B cell (primary cell): ENCODE data around the gene CRCP. TPM values are rescaled to one million over a fixed set of nuclear protein-coding genes. Genes with fewer than 3 reads are reported as not detected.
A peak's percentile ranks its signal among the peaks of the same experiment; 100 is the strongest.

Source experiments
- ATAC-seq: fragments of 200-7000 bp; cut with Tn5 transposase; one replicate; pipeline ENCODE4 v1.10.0; 2021; ENCODE audit warnings: low read depth, mild to moderate bottlenecking, moderate number of reproducible peaks, moderate library complexity
- CTCF ChIA-PET: fragments of 350-600 bp; sonication (Branson Sonifier 250); formaldehyde crosslinking; loops from one replicate; lab custom pipeline; 2021; ENCODE audit warnings: antibody characterized with exemption, inconsistent platforms; lab: Charles Lee
- POLR2A ChIA-PET: fragments of 350-600 bp; sonication (Branson Sonifier 250); formaldehyde crosslinking; loops from one replicate; lab custom pipeline; 2021; ENCODE audit warnings: antibody characterized with exemption; lab: Charles Lee
- DNase-seq: peaks from one replicate; pipeline ENCODE4 v3.0.0; 2013
- H2AFZ ChIP-seq: 2 replicates; pipeline ENCODE4 v1.6.1; 2012; ENCODE audit warnings: mild to moderate bottlenecking, low read depth, low read length; ENCODE audit not compliant: insufficient read depth, poor library complexity, severe bottlenecking
- H3K27ac ChIP-seq, 2 donors: 1 replicate in 1 of 2; 2 replicates in 1 of 2; pipeline ENCODE4 v1.5.1; 2012 to 2013; ENCODE audit warnings: low read length in 2 of 2, mild to moderate bottlenecking in 2 of 2, moderate library complexity in 1 of 2
- H3K27me3 ChIP-seq, 4 experiments: fragments of 200-600 bp in 1 of 4; sonication (generic) in 1 of 4; replicated peaks in 1 of 4; 1 replicate in 2 of 4; 2 replicates in 2 of 4; pipeline versions ENCODE4 v1.6.1 to v1.7.0; 2013 to 2016; ENCODE audit warnings: low read length in 3 of 4, mild to moderate bottlenecking in 2 of 4, mixed read lengths in 1 of 4, moderate library complexity in 1 of 4; ENCODE audit not compliant: insufficient read depth in 4 of 4, control insufficient read depth in 3 of 4; ENCODE audit errors: control extremely low read depth in 1 of 4
- H3K36me3 ChIP-seq, 2 experiments: replicated peaks in 1 of 2; 1 replicate in 1 of 2; 2 replicates in 1 of 2; pipeline versions ENCODE4 v1.6.1 to v1.7.1; 2013; ENCODE audit warnings: low read length in 1 of 2; ENCODE audit not compliant: insufficient read depth in 2 of 2, control insufficient read depth in 1 of 2; ENCODE audit errors: control extremely low read depth in 1 of 2, extremely low read depth in 1 of 2
- H3K4me1 ChIP-seq, 2 donors: fragments of 200-600 bp in 1 of 2; sonication (generic) in 1 of 2; 1 replicate in 1 of 2; 2 replicates in 1 of 2; pipeline versions ENCODE4 v1.5.1 to v1.6.1; 2013 to 2017; ENCODE audit warnings: low read length in 2 of 2; ENCODE audit not compliant: control insufficient read depth in 2 of 2, insufficient read depth in 2 of 2
- H3K4me2 ChIP-seq: replicated peaks from 2 replicates; pipeline ENCODE3; 2012; ENCODE audit warnings: mild to moderate bottlenecking, low read depth, low read length; ENCODE audit not compliant: poor library complexity, severe bottlenecking
- H3K4me3 ChIP-seq, 5 experiments: fragments of 200-600 bp in 1 of 5; sonication (generic) in 1 of 5; 1 replicate in 3 of 5; 2 replicates in 2 of 5; pipeline versions ENCODE4 v1.5.1 to v1.7.0; 2011 to 2016; ENCODE audit warnings: low read length in 4 of 5, mild to moderate bottlenecking in 4 of 5, low read depth in 2 of 5, control low read depth in 1 of 5, moderate library complexity in 1 of 5; ENCODE audit not compliant: insufficient read depth in 1 of 5; ENCODE audit errors: control extremely low read depth in 1 of 5, extremely low read depth in 1 of 5
- H3K79me2 ChIP-seq: fragments of 200-600 bp; sonication (generic); one replicate; pipeline ENCODE4 v1.6.0; 2016; ENCODE audit warnings: low read length; ENCODE audit not compliant: control insufficient read depth, insufficient read depth
- H3K9ac ChIP-seq: fragments of 200-600 bp; sonication (generic); 2 replicates; pipeline ENCODE4 v1.6.1; 2017; ENCODE audit warnings: mild to moderate bottlenecking, low read length, moderate library complexity
- H3K9me3 ChIP-seq, 3 donors: one replicate each; pipeline versions ENCODE4 v1.6.1 to v1.7.1; 2013; ENCODE audit warnings: low read length in 2 of 3; ENCODE audit not compliant: control insufficient read depth in 2 of 3, insufficient read depth in 1 of 3; ENCODE audit errors: control extremely low read depth in 1 of 3
- H4K20me1 ChIP-seq: 2 replicates; pipeline ENCODE4 v1.6.0; 2012; ENCODE audit warnings: mild to moderate bottlenecking, low read length; ENCODE audit not compliant: insufficient read depth, control insufficient read depth, poor library complexity, severe bottlenecking
- H3K27ac Mint-ChIP-seq: one replicate; pipeline ENCODE4 v1.8.0; 2021; ENCODE audit warnings: mixed read lengths
- H3K27me3 Mint-ChIP-seq: one replicate; pipeline ENCODE4 v1.8.0; 2021; ENCODE audit warnings: mixed read lengths
- H3K4me1 Mint-ChIP-seq: one replicate; pipeline ENCODE4 v1.8.0; 2021; ENCODE audit warnings: mixed read lengths
- H3K4me3 Mint-ChIP-seq: one replicate; pipeline ENCODE4 v1.8.0; 2021; ENCODE audit warnings: mixed read lengths
- H3K9me3 Mint-ChIP-seq: one replicate; pipeline ENCODE4 v1.8.0; 2022; ENCODE audit warnings: mixed read lengths; ENCODE audit not compliant: insufficient read depth
- EZH2 ChIP-seq: IDR thresholded peaks from 2 replicates; pipeline ENCODE4 v1.6.1; 2012; ENCODE audit warnings: borderline replicate concordance, low read depth, mild to moderate bottlenecking, moderate library complexity, low read length; ENCODE audit not compliant: insufficient read depth, poor library complexity, severe bottlenecking
- whole genome bisulfite sequencing: methylation state at CpG from one replicate; pipeline ENCODE4 v1.1.5; 2013; ENCODE audit warnings: missing lambda C conversion rate; ENCODE audit not compliant: insufficient coverage; 5-methylcytosine and 5-hydroxymethylcytosine counted together
- intact Hi-C: fragments of 100-400 bp; cut with micrococcal nuclease; formaldehyde crosslinking; loops from one replicate; pipeline ENCODE4 v1.10.0; 2022
- polyA plus RNA-seq: library from polyadenylated mRNA; depleted of rRNA; stranded (reverse); fragments of >200 nt; gene quantifications from 2 replicates; pipeline ENCODE4 v1.2.3, GENCODE V29; 2012
- total RNA-seq, 2 donors: library from RNA; stranded (reverse); fragments of 120-200 nt in 1 of 2; gene quantifications; 1 replicate in 1 of 2; 2 replicates in 1 of 2; pipeline versions ENCODE4 v1.2.3 to v1.2.4, GENCODE V29; 2013 to 2022
- TF ChIP-seq, protein P1 (sequence below): fragments of 200-600 bp; IDR thresholded peaks from one replicate; pipeline ENCODE4 v1.8.0; 2022; ENCODE audit warnings: antibody characterized with exemption, mild to moderate bottlenecking

The CRCP gene
- total and polyA plus RNA-seq, 2 donors (not counting 1 experiment from before 2014, with no cell fraction given): 20.8 to 39.6 TPM

- Mint-ChIP-seq H3K9me3 (no peaks in the 10 kb centered on the region), H3K27ac (peak within 1 kb of the TSS; percentile 76), H3K4me1 (peaks cover 17% of the 10 kb centered on the region), H3K27me3 (no peaks in the 10 kb centered on the region), H3K4me3 (peak within 1 kb of the TSS; percentile 90)
- under 1% methylated on average over 67 of the region's 67 CpGs for WGBS
- DNase-seq (peak; percentile 90), ATAC-seq (peak; percentile 98)
- peaks cover 6 to 18% of the 10 kb centered on the region in 2 donors for H3K4me1 ChIP-seq
- H4K20me1 ChIP-seq: no peaks in the 10 kb centered on the region
- H3K79me2 ChIP-seq: peaks cover 11% of the 10 kb centered on the region
- H3K36me3 ChIP-seq: no peaks in the 10 kb centered on the region
- peak within 1 kb of the TSS; percentile 97 for H3K4me2 ChIP-seq
- intact Hi-C loops: loop anchor here (1.0 to 10.0 kb wide), 3 partner anchors 38 to 339 kb away; partner anchors contain the start of genes CRCP and GUSB
- no peaks in the 10 kb centered on the region for H3K27me3 ChIP-seq
- no peaks in the 10 kb centered on the region for H3K9me3 ChIP-seq
- H3K4me3 ChIP-seq: peak within 1 kb of the TSS; percentile 54 to 93 (median 77)
- POLR2A ChIA-PET: interaction anchor here (0.6 to 1.2 kb wide), 7 partner anchors 19 to 1227 kb away, joined by 3 to 6 read pairs (median 5); partner anchors contain the start of genes CRCP and TPST1
- TF ChIP-seq EZH2: no peak
- TF ChIP-seq, protein P1, sequence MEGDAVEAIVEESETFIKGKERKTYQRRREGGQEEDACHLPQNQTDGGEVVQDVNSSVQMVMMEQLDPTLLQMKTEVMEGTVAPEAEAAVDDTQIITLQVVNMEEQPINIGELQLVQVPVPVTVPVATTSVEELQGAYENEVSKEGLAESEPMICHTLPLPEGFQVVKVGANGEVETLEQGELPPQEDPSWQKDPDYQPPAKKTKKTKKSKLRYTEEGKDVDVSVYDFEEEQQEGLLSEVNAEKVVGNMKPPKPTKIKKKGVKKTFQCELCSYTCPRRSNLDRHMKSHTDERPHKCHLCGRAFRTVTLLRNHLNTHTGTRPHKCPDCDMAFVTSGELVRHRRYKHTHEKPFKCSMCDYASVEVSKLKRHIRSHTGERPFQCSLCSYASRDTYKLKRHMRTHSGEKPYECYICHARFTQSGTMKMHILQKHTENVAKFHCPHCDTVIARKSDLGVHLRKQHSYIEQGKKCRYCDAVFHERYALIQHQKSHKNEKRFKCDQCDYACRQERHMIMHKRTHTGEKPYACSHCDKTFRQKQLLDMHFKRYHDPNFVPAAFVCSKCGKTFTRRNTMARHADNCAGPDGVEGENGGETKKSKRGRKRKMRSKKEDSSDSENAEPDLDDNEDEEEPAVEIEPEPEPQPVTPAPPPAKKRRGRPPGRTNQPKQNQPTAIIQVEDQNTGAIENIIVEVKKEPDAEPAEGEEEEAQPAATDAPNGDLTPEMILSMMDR: no peak
- H2AFZ ChIP-seq: peak within 1 kb of the TSS; percentile 94
- peak within 1 kb of the TSS; percentile 55 to 82 for H3K27ac ChIP-seq
- CTCF ChIA-PET: interaction anchor here (0.6 to 1.4 kb wide), 2 partner anchors 31 to 39 kb away, joined by 3 to 4 read pairs; partner anchors contain the start of gene CRCP
- H3K9ac ChIP-seq: peak within 1 kb of the TSS; percentile 92
Observed at GRCh38 chr7:66075590-66076461, 38.8 kb upstream of the CRCP start, which contains the start of gene ASL. TSS of gene ASL (plus strand) at chr7:66075819. CDS start at chr7:66076082, 263 bp downstream.
